H1 (cell line): ENCODE data around the gene ELP5.

Source experiments
- CEBPB ChIP-seq: IDR thresholded peaks from 2 replicates; pipeline ENCODE4 v1.6.1; 2012; ENCODE audit warnings: low read depth, low read length
- POLR2A ChIP-seq, 2 experiments: IDR thresholded peaks; 1 replicate in 1 of 2; 2 replicates in 1 of 2; pipeline ENCODE4 v1.6.1; 2011; ENCODE audit warnings: low read depth in 2 of 2, low read length in 2 of 2, mild to moderate bottlenecking in 2 of 2; ENCODE audit errors: control extremely low read depth in 1 of 2
- POLR2AphosphoS5 ChIP-seq: IDR thresholded peaks from 2 replicates; pipeline ENCODE4 v1.6.1; 2011; ENCODE audit warnings: low read depth, low read length
- RAD21 ChIP-seq, 2 experiments: IDR thresholded peaks in 1 of 2; conservative IDR thresholded peaks in 1 of 2; 2 replicates each; pipeline ENCODE4 v1.6.1; 2011; ENCODE audit warnings: low read depth in 2 of 2, low read length in 2 of 2, improper control_type of control experiment in 1 of 2, inconsistent platforms in 1 of 2, mild to moderate bottlenecking in 1 of 2, moderate library complexity in 1 of 2
- RFX5 ChIP-seq: IDR thresholded peaks from 2 replicates; pipeline ENCODE4 v1.6.1; 2011; ENCODE audit warnings: low read depth, low read length, improper control_type of control experiment, borderline replicate concordance
- SIX5 ChIP-seq: IDR thresholded peaks from 2 replicates; pipeline ENCODE4 v1.6.1; 2011; ENCODE audit warnings: mild to moderate bottlenecking, low read depth, low read length
- TF ChIP-seq, protein P1 (sequence below), 3 experiments: IDR thresholded peaks; 1 replicate in 2 of 3; 2 replicates in 1 of 3; pipeline versions ENCODE4 v1.5.1 to v1.6.1; 2011; ENCODE audit warnings: low read length in 3 of 3, mild to moderate bottlenecking in 3 of 3, inconsistent platforms in 2 of 3, low read depth in 1 of 3, moderate library complexity in 1 of 3; ENCODE audit not compliant: insufficient read depth in 1 of 3; ENCODE audit errors: control extremely low read depth in 1 of 3

DNA sequence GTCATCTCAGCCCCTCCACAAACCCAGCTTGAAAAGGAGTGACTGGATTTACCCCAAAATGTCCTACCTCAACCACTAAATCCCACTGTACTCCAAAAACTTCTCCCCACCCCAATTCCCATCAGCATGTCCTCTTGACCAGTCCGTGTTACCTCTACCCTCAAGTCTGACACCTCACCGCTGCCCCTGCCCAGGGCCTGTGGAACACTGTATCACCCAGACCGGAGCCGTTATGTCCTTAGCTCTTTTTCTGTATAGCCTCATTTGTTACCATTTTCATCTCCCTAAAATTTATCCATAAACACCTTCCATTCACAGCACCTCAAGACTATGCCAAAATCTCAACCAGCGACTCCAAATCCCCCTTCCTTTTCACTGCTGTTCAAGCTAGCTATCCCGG, 15.2 kb upstream of the ELP5 start:
- TF ChIP-seq, protein P1, sequence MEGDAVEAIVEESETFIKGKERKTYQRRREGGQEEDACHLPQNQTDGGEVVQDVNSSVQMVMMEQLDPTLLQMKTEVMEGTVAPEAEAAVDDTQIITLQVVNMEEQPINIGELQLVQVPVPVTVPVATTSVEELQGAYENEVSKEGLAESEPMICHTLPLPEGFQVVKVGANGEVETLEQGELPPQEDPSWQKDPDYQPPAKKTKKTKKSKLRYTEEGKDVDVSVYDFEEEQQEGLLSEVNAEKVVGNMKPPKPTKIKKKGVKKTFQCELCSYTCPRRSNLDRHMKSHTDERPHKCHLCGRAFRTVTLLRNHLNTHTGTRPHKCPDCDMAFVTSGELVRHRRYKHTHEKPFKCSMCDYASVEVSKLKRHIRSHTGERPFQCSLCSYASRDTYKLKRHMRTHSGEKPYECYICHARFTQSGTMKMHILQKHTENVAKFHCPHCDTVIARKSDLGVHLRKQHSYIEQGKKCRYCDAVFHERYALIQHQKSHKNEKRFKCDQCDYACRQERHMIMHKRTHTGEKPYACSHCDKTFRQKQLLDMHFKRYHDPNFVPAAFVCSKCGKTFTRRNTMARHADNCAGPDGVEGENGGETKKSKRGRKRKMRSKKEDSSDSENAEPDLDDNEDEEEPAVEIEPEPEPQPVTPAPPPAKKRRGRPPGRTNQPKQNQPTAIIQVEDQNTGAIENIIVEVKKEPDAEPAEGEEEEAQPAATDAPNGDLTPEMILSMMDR (IDR thresholded peaks at IDR 0.05; ENCODE audit: control extremely low read depth in 1 of 3, insufficient read depth in 1 of 3, low read depth in 1 of 3, low read length in 3 of 3): no peak
- TF ChIP-seq CEBPB (no peak), POLR2A (IDR thresholded peaks at IDR 0.05; ENCODE audit: control extremely low read depth in 1 of 2, low read depth in 2 of 2, low read length in 2 of 2) (no peak), SIX5 (no peak), RFX5 (no peak), POLR2AphosphoS5 (no peak), RAD21 (IDR thresholded peaks at IDR 0.05 in 1 of 2, conservative IDR thresholded peaks at IDR 0.05 in 1 of 2; ENCODE audit: low read depth in 2 of 2, low read length in 2 of 2) (no peak)
